Brain microvascular endothelial cell (primary cell): ENCODE results near the gene USP35.

Experiments
- DNase-seq: peaks from one replicate; pipeline ENCODE4 v3.0.0-alpha.2; 2020
- H3K27ac ChIP-seq: fragments of 250-450 bp; sonication (Bioruptor Pico); 2 replicates; pipeline ENCODE4 v1.5.1; 2020; ENCODE audit warnings: mild to moderate bottlenecking, moderate library complexity
- H3K27me3 ChIP-seq: fragments of 250-450 bp; sonication (Bioruptor Pico); replicated peaks from 2 replicates; pipeline ENCODE4 v1.5.1; 2020; ENCODE audit warnings: mild to moderate bottlenecking
- H3K36me3 ChIP-seq: fragments of 250-450 bp; sonication (Bioruptor Pico); replicated peaks from 2 replicates; pipeline ENCODE4 v1.5.1; 2020; ENCODE audit warnings: mild to moderate bottlenecking
- H3K4me3 ChIP-seq: 2 replicates; pipeline ENCODE4 v1.5.1; 2011; ENCODE audit warnings: low read depth, mild to moderate bottlenecking, control low read depth, low read length, moderate library complexity
- in situ Hi-C: cut with HindIII; loops from 2 replicates; pipeline ENCODE4 v1.10.0; 2017; ENCODE audit warnings: low sequenced_read_pairs, low pct_ligation_motif_present
- TF ChIP-seq, protein P1 (sequence below): IDR thresholded peaks from 2 replicates; pipeline ENCODE4 v1.5.1; 2011; ENCODE audit warnings: low read depth, mild to moderate bottlenecking, moderate library complexity, low read length, control low read depth, inconsistent platforms; ENCODE audit errors: missing control alignments

USP35 gene

DNA sequence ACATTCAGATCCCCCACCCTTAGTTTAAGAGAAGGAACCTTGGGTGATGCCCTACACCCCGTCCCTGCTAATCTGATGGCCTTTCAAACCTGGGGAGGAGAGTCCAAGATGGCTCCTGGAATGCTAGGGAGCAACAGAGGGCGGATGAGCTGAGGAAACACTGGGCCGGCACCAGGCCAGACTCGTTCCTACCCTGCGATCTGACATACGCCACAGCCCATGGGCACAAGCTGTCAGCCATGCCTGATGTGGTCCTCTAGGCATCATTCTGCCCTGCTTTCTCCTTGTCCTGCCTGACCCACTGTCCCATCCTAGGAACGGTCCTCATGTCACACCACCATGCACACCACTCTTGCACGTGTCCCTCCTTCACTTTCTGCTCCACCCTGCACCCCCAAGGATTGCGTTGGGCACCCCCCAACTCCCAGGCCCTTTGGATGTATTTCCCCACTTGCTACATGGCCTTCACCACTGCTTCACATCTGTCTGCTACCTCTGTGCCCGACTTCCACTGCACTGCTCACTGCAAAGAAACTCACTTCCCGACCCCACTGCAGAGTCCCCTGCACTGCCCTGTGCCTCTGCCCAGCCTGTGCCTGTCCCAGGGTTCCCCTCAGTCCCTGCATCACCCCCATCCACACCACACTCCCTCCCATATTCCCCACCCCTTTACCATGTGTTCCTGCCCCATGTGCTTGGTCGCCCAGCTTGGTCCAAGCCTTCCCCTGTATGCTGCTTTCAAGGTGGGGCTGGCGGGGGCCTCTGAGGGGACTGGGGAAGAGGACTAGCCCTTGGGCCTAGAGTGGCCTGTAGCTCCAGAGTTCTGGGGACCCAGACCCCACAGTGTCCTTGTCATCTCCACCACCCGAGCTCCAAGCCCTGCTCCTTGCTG lies 29.2 kb downstream of the USP35 start:
- Histone ChIP-seq H3K27ac (no peak overlapping the region), H3K4me3 (no peak overlapping the region), H3K36me3 (peaks cover 64% of the 10 kb centered on the region), H3K27me3 (no peaks in the 10 kb centered on the region)
- in situ Hi-C loops, result no loop called here
- DNase-seq, result no peak
- TF ChIP-seq, protein P1, sequence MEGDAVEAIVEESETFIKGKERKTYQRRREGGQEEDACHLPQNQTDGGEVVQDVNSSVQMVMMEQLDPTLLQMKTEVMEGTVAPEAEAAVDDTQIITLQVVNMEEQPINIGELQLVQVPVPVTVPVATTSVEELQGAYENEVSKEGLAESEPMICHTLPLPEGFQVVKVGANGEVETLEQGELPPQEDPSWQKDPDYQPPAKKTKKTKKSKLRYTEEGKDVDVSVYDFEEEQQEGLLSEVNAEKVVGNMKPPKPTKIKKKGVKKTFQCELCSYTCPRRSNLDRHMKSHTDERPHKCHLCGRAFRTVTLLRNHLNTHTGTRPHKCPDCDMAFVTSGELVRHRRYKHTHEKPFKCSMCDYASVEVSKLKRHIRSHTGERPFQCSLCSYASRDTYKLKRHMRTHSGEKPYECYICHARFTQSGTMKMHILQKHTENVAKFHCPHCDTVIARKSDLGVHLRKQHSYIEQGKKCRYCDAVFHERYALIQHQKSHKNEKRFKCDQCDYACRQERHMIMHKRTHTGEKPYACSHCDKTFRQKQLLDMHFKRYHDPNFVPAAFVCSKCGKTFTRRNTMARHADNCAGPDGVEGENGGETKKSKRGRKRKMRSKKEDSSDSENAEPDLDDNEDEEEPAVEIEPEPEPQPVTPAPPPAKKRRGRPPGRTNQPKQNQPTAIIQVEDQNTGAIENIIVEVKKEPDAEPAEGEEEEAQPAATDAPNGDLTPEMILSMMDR, result no peak

DNA sequence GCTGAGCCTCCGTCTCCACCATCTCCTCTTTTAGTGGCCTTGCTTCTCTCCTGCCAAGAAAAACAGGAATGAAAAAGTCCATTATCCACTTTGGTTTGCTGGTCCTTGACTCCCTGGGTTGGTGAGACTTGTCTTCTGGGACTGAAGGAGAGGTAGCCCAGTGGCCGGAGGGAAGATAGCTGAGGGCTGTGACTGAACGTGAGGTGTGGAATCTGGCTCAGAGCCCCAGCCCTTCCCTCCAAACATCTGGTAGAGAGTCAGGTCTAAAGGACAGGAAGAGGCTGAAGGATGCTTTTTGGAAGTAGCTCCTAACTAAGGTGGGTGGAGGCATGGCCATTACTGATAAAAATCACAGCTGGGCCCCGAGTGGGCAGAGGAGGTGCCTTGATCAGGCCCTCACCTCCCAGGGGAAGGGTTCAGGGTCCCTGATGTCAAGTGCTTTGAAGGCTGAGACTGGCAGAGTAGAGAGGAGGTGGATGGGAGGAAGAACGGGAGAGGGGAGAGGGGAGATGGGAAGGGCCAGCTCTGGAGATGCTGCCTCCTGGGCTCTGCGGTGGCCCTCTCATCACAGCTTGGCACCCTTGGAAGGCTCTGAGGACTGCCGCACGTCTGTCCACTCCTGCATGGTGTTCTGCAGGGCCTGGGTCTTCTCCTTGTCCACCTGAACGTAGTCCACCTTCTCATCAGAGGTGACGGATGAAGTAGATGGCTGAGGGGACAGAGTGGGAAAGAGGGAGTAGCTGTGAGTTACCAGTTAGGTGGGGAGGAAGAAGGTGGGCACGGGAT lies 30.2 kb downstream of the USP35 start:
- DNase-seq, result no peak
- TF ChIP-seq, protein P1, result no peak
- in situ Hi-C loops, result no loop called here
- Histone ChIP-seq H3K4me3 (no peak overlapping the region), H3K36me3 (peaks cover 59% of the 10 kb centered on the region), H3K27ac (no peak overlapping the region), H3K27me3 (no peaks in the 10 kb centered on the region)

DNA sequence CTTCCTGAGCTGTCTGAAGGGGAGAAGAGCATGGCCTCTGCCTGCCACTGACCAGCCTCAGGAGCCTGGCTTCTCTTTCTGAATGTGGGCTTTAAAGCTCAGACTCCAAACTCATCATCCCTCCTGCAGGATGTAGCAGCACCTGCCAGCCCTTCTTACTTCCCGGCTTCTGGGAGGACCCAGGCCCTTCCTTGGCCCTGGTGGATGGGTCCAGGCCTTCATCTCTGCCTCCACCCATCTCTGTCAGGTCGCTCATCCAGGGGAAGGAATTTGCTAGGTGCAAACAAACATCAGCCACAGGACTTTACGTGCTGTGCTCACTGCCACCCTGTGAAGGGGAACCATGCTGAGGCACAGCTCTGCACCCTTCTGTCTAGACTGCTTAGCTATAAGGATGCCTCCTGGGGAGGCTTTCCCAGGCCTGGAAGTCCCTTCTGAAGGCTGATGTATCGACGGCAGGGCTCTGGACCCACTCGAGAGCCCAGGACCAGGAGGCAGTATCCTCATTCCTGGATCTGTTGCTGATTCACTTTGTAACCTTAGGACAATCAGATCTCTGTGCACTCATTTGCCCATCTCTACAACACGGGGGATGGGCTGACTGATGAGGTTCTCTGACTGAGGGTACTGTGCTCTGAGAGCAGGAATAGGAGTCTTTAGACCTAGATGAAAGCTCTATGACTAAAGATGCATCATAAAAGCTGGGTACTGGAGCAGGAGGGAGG lies 30.9 kb downstream of the USP35 start:
- Histone ChIP-seq H3K4me3 (no peak overlapping the region), H3K36me3 (peaks cover 58% of the 10 kb centered on the region), H3K27ac (no peak overlapping the region), H3K27me3 (no peaks in the 10 kb centered on the region)
- no peak for DNase-seq
- in situ Hi-C loops, result no loop called here
- TF ChIP-seq, protein P1, result no peak

DNA sequence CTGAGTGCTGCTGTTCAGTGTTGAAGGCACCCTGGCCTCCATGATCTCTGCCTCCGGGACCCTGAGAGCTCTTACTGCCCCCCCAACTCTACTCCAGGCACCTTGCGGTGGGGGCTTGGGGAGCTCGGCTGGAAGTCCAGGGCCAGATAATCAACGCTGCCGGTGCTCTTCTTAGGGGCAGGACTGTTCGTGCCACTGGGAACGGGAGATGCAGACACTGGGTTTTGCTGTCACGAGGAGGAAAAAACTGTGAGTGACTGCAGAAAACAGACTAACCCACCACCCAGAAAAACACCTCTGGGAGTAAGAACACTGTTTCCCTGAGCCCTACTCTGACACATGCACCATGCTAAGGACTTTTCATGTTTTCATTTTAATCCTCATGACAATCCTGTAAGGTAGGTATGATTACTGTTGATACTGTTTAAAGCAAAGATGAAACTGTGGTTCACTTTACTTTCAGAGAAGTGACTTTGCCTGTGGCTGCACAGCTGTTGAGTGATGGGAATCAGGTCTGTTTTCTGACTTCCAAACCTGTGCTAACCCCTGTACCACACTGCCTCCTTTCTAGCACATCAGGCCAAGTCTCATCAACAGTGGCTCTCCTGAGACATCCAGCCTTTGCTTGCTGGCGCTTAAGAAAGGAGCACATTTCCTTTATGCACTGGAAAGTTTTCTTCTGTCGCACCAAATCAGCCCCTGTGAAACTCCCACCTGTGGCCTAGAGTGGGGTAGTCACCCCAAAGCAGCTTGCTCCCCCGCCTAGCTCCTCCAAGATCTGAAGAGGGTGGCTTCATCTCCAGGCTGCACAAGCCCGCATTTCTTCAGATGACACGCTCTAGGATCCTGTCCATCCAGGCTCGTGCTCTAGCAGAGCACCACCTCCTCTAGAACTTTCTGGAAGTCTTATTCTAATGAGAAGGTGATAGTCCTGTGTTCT lies 31.8 kb downstream of the USP35 start:
- H3K36me3 ChIP-seq, result peaks cover 59% of the 10 kb centered on the region
- no peak overlapping the region for H3K4me3 ChIP-seq
- in situ Hi-C loops, result no loop called here
- H3K27ac ChIP-seq, result no peak overlapping the region
- TF ChIP-seq, protein P1, result no peak
- no peaks in the 10 kb centered on the region for H3K27me3 ChIP-seq
- no peak for DNase-seq
